ENCODE measurements around the gene PLEKHM3. TPM values are rescaled to one million over a fixed set of nuclear protein-coding genes. Genes with fewer than 3 reads are reported as not detected.
A peak's percentile ranks its signal among the peaks of the same experiment; 100 is the strongest.

PLEKHM3 gene
- total and polyA plus RNA-seq, 2 of the 13 experiments (the other 11 are each of a cell fraction or from before 2014, with no cell fraction given): 4.5 to 4.7 TPM

DNA sequence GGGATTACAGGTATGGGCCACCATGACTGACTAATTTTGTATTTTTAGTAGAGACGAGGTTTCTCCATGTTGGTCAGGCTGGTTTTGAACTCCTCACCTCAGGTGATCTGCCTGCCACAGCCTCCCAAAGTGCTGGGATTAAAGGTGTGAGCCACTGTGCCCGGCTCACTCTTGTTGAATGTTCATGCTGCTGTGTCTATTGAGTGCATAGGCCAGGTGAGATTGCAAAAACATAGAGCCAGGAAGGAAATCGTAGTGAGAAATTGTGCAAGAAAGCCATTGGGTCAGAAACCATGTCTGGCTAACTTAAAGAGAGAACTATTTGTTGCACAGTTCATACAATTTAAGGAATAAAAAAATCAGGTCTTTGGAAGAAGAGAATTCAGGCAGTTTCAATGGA lies 210.1 kb downstream of the PLEKHM3 start (continued):
- TF ChIP-seq, protein P1, sequence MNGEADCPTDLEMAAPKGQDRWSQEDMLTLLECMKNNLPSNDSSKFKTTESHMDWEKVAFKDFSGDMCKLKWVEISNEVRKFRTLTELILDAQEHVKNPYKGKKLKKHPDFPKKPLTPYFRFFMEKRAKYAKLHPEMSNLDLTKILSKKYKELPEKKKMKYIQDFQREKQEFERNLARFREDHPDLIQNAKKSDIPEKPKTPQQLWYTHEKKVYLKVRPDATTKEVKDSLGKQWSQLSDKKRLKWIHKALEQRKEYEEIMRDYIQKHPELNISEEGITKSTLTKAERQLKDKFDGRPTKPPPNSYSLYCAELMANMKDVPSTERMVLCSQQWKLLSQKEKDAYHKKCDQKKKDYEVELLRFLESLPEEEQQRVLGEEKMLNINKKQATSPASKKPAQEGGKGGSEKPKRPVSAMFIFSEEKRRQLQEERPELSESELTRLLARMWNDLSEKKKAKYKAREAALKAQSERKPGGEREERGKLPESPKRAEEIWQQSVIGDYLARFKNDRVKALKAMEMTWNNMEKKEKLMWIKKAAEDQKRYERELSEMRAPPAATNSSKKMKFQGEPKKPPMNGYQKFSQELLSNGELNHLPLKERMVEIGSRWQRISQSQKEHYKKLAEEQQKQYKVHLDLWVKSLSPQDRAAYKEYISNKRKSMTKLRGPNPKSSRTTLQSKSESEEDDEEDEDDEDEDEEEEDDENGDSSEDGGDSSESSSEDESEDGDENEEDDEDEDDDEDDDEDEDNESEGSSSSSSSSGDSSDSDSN (CRISPR knock-in tag; IDR thresholded peaks at IDR 0.05): no peak
- TF ChIP-seq TSC22D2 (CRISPR knock-in tag; IDR thresholded peaks at IDR 0.05; ENCODE audit: borderline replicate concordance): no peak
- TF ChIP-seq RBM22 (optimal IDR thresholded peaks at IDR 0.05; ENCODE audit: low read length): no peak
- no peak for TF ChIP-seq ZC3H4 (CRISPR knock-in tag; IDR thresholded peaks at IDR 0.05; ENCODE audit: borderline replicate concordance)
- no peak for TF ChIP-seq ZNF3 (CRISPR knock-in tag; IDR thresholded peaks at IDR 0.05)
- TF ChIP-seq, protein P2, sequence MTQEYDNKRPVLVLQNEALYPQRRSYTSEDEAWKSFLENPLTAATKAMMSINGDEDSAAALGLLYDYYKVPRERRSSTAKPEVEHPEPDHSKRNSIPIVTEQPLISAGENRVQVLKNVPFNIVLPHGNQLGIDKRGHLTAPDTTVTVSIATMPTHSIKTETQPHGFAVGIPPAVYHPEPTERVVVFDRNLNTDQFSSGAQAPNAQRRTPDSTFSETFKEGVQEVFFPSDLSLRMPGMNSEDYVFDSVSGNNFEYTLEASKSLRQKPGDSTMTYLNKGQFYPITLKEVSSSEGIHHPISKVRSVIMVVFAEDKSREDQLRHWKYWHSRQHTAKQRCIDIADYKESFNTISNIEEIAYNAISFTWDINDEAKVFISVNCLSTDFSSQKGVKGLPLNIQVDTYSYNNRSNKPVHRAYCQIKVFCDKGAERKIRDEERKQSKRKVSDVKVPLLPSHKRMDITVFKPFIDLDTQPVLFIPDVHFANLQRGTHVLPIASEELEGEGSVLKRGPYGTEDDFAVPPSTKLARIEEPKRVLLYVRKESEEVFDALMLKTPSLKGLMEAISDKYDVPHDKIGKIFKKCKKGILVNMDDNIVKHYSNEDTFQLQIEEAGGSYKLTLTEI (CRISPR knock-in tag; conservative IDR thresholded peaks at IDR 0.05): no peak
- no peak for TF ChIP-seq ZNF75D (CRISPR knock-in tag; IDR thresholded peaks at IDR 0.05; ENCODE audit: borderline replicate concordance)
- TF ChIP-seq ZNF235 (CRISPR knock-in tag; IDR thresholded peaks at IDR 0.05; ENCODE audit: borderline replicate concordance): no peak
- TF ChIP-seq SMAD3 (CRISPR knock-in tag; IDR thresholded peaks at IDR 0.05): 0 out of 2 replicates have a peak, but pooled peaks have one; percentile 26
- no peak for TF ChIP-seq GZF1 (CRISPR knock-in tag; IDR thresholded peaks at IDR 0.05)
- TF ChIP-seq SSRP1 (CRISPR knock-in tag; IDR thresholded peaks at IDR 0.05): no peak
- no peak for TF ChIP-seq ZNF577 (CRISPR knock-in tag; IDR thresholded peaks at IDR 0.05; ENCODE audit: borderline replicate concordance, low read depth)
- TF ChIP-seq, protein P3, sequence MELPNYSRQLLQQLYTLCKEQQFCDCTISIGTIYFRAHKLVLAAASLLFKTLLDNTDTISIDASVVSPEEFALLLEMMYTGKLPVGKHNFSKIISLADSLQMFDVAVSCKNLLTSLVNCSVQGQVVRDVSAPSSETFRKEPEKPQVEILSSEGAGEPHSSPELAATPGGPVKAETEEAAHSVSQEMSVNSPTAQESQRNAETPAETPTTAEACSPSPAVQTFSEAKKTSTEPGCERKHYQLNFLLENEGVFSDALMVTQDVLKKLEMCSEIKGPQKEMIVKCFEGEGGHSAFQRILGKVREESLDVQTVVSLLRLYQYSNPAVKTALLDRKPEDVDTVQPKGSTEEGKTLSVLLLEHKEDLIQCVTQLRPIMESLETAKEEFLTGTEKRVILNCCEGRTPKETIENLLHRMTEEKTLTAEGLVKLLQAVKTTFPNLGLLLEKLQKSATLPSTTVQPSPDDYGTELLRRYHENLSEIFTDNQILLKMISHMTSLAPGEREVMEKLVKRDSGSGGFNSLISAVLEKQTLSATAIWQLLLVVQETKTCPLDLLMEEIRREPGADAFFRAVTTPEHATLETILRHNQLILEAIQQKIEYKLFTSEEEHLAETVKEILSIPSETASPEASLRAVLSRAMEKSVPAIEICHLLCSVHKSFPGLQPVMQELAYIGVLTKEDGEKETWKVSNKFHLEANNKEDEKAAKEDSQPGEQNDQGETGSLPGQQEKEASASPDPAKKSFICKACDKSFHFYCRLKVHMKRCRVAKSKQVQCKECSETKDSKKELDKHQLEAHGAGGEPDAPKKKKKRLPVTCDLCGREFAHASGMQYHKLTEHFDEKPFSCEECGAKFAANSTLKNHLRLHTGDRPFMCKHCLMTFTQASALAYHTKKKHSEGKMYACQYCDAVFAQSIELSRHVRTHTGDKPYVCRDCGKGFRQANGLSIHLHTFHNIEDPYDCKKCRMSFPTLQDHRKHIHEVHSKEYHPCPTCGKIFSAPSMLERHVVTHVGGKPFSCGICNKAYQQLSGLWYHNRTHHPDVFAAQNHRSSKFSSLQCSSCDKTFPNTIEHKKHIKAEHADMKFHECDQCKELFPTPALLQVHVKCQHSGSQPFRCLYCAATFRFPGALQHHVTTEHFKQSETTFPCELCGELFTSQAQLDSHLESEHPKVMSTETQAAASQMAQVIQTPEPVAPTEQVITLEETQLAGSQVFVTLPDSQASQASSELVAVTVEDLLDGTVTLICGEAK (IDR thresholded peaks at IDR 0.05): no peak
- TF ChIP-seq, protein P3 (CRISPR knock-in tag; IDR thresholded peaks at IDR 0.05): no peak
- no peak for TF ChIP-seq SATB2 (CRISPR knock-in tag; IDR thresholded peaks at IDR 0.05)
- TF ChIP-seq ZNF550 (CRISPR knock-in tag; IDR thresholded peaks at IDR 0.05; ENCODE audit: borderline replicate concordance): no peak
- TF ChIP-seq MED1 (CRISPR knock-in tag; IDR thresholded peaks at IDR 0.05): peak; percentile 75

Data from HepG2 (cell line).